NCI-H2081 (cell line): Measurements from ENCODE around the gene KLHL21.

Experiments
- DNase-seq, 2 experiments: peaks; one replicate each; lab custom pipeline; 2025; lab: John Stamatoyannopoulos, UW

The KLHL21 gene

DNA sequence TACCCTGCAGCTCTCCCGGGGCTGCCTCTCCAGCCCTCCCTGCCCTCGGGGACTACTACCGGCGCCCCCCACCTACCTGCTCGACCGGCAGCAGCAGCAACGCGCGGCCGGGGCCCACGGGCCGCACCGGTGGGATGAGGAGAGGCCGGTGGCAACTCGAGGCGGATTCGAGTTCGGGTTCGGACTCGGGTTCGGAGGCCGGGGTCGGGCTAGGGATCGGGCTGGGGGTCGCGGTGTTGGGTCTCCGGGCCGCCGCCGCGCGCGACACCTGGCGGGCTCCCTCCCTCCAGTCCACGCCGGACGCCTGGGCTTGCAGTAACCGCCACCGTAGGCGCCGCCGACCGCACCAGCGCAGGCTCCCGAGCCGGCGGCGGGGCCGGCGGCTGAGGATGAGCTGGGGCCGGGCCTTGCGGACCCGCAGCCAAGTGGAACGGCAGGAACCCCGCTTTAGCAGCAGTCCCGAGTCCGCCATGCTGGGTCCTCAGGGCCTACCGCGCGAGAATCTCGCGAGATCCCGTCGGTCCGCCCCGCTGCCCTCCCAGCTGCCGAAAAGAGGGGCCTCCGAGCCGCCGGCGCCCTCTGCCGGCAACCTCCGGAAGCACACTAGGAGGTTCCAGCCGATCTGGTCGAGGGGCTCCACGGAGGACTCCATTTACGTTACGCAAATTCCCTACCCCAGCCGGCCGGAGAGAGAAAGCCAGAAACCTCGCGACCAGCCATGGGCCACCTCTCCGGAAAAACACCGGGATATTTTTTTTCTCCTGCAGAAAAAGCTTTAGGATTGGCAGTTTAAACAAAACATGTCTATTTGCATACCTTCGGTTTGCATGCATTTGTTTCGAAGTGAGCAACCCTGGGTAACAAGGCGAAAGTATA is 48.4 kb downstream of the KLHL21 start, which contains the start of gene NOL9:
Gene NOL9 (minus strand): TSS at position 483 of the 876 bp plus-strand sequence. CDS start 11 bp downstream, at position 472.
- DNase-seq: peak; percentile 91 to 93

DNA sequence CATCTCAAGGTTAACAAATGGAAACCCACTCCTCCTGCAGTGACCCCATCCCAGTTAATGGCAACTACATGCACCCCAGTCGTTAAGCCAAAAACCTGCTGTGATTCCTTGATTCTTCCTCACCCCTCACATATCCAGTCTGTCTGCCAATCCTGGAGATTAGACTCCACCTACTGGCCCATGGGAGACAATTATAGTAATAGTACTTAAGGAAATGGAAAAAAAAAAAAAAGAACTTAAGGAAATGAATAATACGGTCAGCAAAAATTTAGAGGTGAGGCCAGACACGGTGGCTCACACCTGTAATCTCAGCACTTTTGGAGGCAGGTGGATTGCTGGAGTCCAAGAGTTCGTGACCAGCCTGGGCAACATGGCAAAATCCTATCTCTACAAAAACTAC is 55.4 kb downstream of the KLHL21 start:
- no peak for DNase-seq

DNA sequence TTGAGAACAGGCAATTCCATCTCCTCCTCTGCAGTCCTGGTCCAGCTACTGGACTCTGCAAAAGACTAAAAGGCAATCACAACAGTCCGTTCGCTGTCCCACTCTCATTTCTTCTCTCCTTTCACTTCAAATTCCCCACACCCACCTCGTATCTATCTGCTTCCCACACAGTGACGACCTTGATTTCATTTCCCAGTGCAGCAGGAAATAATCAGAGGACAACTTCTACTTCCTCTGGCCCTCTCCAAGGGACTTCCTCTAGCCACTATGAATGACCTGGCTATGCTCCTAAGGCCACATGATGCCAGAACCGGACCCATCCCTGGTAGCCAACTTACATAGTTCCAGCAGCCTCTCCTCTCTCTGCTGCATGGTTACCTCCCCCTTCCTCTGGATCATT is 56.3 kb downstream of the KLHL21 start:
- DNase-seq: no peak

DNA sequence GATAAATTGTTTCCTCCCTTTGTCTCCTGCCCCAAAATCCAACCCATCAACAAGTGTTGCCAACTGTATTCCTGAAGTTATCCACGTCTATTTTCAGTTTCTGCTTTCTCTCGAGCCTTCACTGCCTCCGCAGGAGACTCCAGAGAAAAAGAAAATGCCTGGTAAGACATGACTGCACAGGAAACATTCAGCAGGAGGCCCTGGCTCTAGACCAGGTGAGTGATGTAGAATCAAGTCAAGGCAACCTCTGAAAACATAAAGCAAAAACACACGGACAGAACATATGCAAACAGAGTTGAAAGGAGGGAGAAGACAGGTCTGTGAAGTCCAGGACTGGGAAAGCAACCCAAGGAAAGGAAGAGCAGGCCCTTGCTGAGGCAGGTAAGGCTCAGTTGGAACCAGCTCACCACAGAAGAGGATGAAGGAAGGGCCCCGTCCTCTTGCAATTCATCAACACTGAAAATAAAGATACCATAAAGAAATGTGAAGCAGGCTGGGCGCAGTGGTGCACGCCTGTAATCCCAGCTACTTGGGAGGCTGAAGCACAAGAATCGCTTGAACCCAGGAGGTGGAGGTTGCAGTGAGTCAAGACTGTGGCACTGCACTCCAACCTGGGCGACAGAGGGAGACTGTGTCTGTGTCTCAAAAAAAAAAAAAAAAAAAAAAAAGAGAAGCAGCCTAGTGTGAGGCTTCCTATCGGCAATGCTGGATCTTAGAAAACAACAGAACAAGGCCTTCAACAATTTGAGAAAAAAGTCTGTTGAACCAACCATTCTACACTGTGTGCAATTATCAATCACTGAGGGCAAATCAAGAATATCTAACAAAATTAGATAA is 57.2 kb downstream of the KLHL21 start:
- no peak for DNase-seq

DNA sequence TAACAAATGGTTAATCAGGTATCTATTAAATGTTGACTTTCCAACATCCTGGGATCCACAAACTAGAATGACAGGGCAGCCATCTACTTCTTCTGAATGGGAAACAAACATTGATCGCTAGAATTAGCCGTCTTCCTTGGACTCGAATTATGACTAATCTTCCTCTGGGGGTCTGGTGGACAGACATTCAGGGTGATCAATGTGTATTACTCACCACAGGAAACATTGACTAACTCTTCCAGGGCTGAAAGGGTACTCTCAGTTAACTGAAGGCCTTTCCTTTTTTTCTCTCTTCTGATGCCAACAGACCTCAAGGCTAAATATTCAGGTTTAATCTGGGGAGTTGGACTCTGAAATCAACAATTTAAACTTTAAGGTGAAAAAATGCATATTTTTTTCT is 57.8 kb downstream of the KLHL21 start:
- DNase-seq: no peak
